CD4-positive, alpha-beta T cell treated with Interleukin-4 for 1 hour (primary cell): ENCODE measurements around the gene VPS13C.
"Not testable (repeated sequence)": the region's sequence is repeated elsewhere in the genome, so short reads cannot be mapped to it uniquely, and the experiment has no call there.

ENCODE experiments used
- DNase-seq, 2 donors: peaks; one replicate each; pipeline ENCODE4 v3.0.0-alpha.2; 2020 to 2022

VPS13C gene

DNA sequence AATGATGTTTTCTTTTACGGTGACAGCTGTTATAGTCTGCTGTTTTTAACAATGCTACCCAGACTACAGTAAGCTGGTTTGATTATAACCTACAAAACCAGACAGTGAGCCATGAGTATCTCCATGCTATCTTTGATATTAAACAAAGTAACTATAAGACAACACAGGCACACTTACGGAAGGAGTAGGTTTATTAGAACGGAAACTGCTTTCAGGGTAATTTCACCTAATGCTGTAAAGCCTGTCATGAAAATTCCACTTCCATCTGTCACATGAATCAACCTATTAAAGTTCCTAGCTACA is 33.0 kb downstream of the VPS13C start:
- DNase-seq, result no peak

GRCh38 chr15:62026487-62027262 is 33.6 kb downstream of the VPS13C start:
- DNase-seq, result no peak

- no peak for DNase-seq
Observed at GRCh38 chr15:62021991-62022600, 38.2 kb downstream of the VPS13C start.

- DNase-seq, result no peak
Observed at GRCh38 chr15:62020576-62021160, 39.6 kb downstream of the VPS13C start.

DNA sequence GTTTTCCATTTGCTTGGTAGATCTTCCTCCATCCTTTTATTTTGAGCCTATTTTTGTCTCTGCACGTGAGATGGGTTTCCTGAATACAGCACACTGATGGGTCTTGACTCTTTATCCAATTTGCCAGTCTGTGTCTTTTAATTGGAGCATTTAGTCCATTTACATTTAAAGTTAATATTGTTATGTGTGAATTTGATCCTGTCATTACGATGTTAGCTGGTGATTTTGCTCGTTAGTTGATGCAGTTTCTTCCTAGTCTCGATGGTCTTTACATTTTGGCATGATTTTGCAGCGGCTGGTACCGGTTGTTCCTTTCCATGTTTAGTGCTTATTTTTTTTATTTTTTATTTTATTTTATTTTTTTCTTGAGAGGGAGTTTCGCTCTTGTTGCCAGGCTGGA is 54.9 kb downstream of the VPS13C start:
- DNase-seq, result not testable (repeated sequence)

DNA sequence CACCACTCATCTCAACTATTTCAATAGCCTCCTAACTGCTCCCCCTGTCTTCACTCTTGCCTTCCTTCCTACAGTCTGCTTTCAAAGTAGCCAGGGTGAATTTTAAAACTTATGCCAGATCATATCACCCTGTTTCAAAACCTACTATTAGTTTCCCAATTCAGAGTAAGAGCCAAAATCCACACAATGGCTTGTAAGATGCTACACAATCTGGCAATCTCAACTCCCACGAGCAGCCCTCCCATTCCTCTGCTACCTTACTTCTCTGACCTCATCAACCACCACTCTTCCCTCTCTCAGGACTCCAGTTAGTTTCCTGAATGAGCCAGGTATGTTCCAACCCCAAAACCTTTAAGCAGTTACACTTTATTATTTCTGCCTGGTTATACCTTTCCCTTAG is 62.5 kb downstream of the VPS13C start:
- DNase-seq, result no peak

- no peak for DNase-seq
Observed at GRCh38 chr15:61996056-61996635, 64.1 kb downstream of the VPS13C start.

DNA sequence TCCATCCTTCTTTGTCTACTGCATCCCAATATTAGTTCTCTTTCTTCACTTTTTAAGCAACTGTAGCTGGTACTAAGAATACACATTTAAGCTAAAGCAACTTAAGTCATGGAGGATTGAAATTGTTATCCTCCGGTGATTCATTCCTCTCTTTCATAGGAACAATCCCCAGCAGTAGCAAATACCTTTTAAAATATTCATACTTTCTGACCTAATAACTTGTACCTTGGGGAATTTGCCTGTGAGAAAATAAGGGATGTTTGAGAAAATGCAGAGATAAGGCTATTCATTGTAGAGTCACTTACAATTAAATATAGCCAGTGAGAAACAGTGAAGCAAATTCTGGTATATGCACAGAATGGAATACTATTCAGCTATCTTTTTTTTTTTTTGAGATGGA is 66.0 kb downstream of the VPS13C start:
- no peak for DNase-seq

GRCh38 chr15:61992518-61992917 is 67.7 kb downstream of the VPS13C start:
- DNase-seq, result no peak

- no peak for DNase-seq
Observed at GRCh38 chr15:61989667-61990066, 70.6 kb downstream of the VPS13C start.

GRCh38 chr15:61987824-61988223 is 72.4 kb downstream of the VPS13C start:
- no peak for DNase-seq

DNA sequence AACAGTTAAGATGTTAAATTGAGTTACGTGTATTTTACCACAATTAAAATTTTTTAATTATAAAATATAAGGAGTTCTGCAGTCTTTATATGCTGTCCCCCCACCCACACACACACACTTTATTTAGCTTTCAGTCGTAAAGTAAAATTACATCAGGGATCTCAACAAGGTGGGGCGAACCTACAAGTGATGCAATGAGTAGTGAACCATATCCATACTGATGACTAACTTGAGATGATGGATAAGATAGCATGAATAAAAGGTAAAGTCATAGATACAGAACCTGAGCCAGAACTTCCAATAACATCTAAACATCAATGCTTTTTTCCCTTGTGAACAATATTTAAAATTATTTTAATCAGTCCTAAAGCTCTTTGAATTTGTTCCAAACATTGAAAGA is 77.2 kb downstream of the VPS13C start:
- no peak for DNase-seq

DNA sequence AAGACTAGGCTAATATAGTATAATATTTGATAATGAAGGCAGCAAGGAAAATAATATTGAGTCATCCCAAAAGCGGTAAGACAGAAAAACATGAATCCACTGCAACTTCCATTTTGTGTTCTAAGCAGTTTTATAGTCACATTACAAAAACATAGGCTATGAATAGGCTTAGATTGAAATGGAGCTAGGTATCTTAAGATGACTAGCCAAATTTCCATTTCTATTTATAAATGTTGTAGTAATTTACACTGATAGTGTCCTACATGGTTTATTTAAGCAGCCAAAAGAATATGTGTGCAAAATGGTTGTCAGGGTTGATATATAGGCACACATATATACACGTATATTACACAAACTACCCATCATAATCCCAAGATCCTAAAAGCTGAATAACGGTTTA is 82.0 kb downstream of the VPS13C start:
- DNase-seq, result no peak

DNA sequence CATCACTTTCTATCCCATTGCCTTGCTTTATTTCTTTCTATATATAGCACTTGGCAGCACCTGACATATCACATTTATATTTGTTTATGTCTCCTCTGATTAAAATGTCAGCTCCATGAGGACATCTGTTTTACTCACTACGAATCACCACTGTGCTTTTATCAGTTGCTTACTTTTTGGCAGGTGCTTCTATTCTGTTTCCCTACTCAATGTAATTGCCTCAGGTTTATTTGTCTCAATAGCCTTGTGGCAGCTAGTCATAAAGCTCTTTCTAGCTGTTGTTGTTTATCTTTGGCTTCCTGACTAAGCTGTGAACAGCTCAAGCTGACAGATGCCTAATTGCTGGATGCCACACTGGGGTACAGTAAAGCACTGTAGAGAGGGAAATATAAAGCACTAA is 85.5 kb downstream of the VPS13C start:
- DNase-seq, result no peak

DNA sequence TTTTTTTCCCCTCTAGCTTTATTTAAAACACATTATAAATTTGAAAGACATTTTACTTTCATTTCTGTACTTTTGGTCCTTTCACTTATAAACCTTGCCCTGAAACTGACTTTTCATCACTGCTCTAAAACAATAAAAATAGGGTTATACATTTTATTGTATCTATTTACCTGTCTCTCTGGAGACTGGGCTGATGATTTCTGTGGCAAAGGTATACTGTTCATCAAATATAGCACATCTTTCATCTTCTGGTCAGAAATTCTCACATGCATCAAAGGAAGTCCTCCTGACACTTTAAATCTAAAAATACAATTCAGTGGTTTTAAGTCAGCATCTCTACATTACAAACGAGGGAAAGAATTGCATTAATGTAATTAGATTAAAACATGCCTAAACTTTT is 86.1 kb downstream of the VPS13C start:
- DNase-seq, result no peak

DNA sequence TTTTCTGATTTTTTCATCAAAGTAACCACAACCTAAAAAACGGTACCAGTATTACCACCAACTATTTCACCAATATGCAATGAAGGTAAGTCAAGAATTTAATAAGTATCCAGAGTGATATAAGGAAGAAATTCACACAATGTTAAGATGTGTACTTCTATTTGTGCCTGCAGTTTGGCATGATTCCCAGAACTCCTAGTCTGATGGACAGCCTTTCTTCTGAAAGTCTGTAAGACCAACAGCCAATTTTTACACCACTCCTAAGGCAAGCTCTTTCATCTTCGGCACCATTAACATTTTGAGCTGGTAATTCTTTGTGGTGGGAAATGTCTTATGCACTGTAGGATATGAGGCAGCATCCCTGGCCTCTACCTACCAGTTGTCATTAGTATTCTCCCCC is 108.3 kb downstream of the VPS13C start:
- DNase-seq, result no peak

GRCh38 chr15:61946778-61947177 is 113.5 kb downstream of the VPS13C start:
- no peak for DNase-seq

DNA sequence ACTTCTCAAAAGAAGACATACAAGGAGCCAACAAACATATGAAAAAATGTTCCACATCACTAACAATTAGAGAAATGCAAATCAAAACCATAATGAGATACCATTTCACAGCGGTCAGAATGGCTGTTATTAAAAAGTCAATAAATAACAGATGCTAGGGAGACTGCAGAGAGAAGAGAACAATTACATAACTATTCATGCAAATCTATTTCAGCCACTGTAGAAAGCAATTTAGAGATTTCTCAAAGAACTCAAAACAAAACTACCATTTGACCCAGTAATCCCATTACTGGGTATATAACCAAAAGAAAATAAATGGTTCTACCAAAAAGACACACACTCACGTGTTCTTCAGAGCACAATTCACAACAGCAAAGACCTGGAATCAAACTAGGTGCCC is 116.3 kb downstream of the VPS13C start:
- no peak for DNase-seq

GRCh38 chr15:61938249-61938648 is 122.0 kb downstream of the VPS13C start:
- no peak for DNase-seq

DNA sequence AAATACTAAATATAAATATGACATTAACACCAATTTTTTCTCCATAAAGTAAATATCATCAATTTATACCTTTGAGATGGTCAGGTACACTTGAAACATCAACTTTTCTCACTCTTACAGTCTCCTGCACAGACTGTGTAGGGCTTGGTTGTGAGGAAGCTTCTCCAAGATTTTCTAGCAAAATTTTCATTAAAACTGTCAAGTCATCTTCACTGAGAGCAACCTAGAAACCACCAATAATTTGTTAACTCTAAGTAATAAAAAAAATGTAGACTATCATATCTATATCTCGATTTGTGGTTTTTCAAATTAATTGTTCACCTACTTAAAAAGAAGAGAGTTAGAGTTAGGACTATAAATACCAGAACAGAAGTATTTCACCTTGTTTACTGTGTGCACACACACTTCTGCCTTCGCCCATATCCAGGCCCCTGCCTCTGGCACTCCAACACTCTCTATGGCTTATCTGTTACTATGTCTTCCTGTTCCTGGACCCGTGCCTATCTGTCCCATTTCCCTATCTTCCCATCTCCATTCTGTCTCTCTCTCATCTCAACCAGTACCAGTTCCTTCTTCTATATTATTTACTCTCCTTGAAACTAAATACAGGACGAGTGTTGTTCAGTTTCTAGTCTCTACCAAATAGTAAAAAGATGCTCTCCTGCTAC is 123.6 kb downstream of the VPS13C start:
- DNase-seq, result no peak

DNA sequence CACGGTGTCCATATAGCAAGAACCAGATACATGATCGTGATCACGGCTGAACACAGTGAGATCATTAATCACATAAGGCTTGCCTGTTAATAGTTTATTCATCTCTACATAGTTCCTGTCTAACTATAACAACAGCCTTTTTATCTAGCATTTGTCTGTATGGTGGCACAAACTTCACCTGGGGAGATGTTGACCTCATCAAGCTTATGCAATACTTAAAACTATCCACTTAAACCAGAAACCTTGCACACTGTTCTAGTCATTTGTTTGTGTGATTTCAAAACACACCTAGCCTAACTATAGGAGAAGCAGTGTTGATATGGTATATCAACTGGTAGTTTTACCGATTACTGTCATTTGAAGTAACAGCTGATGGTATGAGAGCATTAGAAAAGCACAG is 124.8 kb downstream of the VPS13C start:
- DNase-seq, result no peak

DNA sequence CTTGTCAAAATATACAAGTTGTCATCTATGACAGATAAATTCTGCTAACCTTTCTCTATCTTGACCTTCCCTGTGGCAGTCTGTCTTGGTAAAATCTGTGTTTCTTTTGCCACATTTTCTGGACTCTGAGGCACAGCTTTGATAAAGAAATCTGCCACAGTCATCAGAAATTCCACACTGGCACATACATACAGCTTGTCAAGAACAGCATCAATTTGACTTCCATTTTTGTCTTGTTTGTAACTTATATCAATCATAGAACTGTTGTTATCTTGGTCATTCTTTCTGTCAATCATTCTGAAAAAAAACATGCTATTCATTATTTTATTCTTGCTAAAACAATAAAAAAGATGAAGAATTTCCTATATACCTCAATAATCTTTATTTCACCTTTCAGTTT is 130.8 kb downstream of the VPS13C start:
- no peak for DNase-seq

GRCh38 chr15:61923173-61923572 is 137.1 kb downstream of the VPS13C start:
- no peak for DNase-seq

- DNase-seq, result no peak
Observed at GRCh38 chr15:61921093-61921492, 139.2 kb downstream of the VPS13C start.
